Ovary (tissue), 9 donors: ENCODE results near the gene SEC14L2. TPM values are rescaled to one million over a fixed set of nuclear protein-coding genes. Genes with fewer than 3 reads are reported as not detected.

Experiments used
- DNase-seq, 5 donors: peaks; one replicate each; pipeline ENCODE4 v3.0.0-alpha.2; 2019 to 2020
- H3K27ac ChIP-seq, 2 donors: fragments of 200-600 bp; one replicate each; pipeline versions ENCODE4 v1.5.1 to v1.8.0; 2019 to 2022
- H3K27me3 ChIP-seq: fragments of 200-600 bp; one replicate; pipeline ENCODE4 v1.8.0; 2022
- H3K36me3 ChIP-seq: fragments of 200-600 bp; sonication (generic); one replicate; pipeline ENCODE4 v1.5.1; 2019
- H3K4me1 ChIP-seq: one replicate; pipeline ENCODE4 v1.8.1; 2013; ENCODE audit warnings: mild to moderate bottlenecking, moderate library complexity; ENCODE audit not compliant: insufficient read depth
- H3K4me3 ChIP-seq: fragments of 200-600 bp; sonication (generic); one replicate; pipeline ENCODE4 v1.5.1; 2017
- H3K9me3 ChIP-seq, 2 donors: fragments of 200-600 bp in 1 of 2; sonication (generic) in 1 of 2; one replicate each; pipeline versions ENCODE4 v1.5.1 to v1.8.1; 2013 to 2019; ENCODE audit warnings: mild to moderate bottlenecking in 1 of 2, moderate library complexity in 1 of 2
- CTCF ChIP-seq, 3 donors: fragments of 450-650 bp in 2 of 3; fragments of 200-600 bp in 1 of 3; IDR thresholded peaks; one replicate each; pipeline versions ENCODE4 v1.5.1 to v1.8.0; 2016 to 2022; ENCODE audit warnings: antibody characterized with exemption in 3 of 3, mild to moderate bottlenecking in 1 of 3
- EP300 ChIP-seq: sonication (generic); formaldehyde crosslinking; IDR thresholded peaks from one replicate; pipeline ENCODE4 v1.6.1; 2017; ENCODE audit warnings: antibody characterized with exemption
- POLR2A ChIP-seq: fragments of 450-650 bp; IDR thresholded peaks from one replicate; pipeline ENCODE4 v1.6.1; 2017; ENCODE audit warnings: antibody characterized with exemption, mild to moderate bottlenecking, moderate library complexity
- WGBS, 3 donors: extraction: QIAGEN DNeasy Blood & Tissue Kit in 1 of 3; methylation state at CpG; one replicate each; pipeline versions ENCODE4 v1.1.5 to v1.1.7; 2013 to 2017; 5-methylcytosine and 5-hydroxymethylcytosine counted together
- intact Hi-C, 4 donors: fragments of 100-400 bp; cut with DNase I; formaldehyde crosslinking; loops; one replicate each; pipeline versions ENCODE4 v1.11.0 to v1.15.1; 2022 to 2023
- polyA plus RNA-seq, 2 donors: library from polyadenylated mRNA; stranded (reverse); fragments of 200-250 nt in 1 of 2; fragments of 350-450 nt in 1 of 2; fragmentation: Illumina TruSeq in 1 of 2; extraction: RNeasy Lipid Tissue Mini Kit (QIAGEN cat#74804) in 1 of 2; gene quantifications; one replicate each; pipeline ENCODE4 v1.2.3, GENCODE V29; 2013 to 2014
- total RNA-seq, 7 donors: library from RNA; depleted of rRNA in 2 of 7; stranded (reverse); fragments of >200 nt in 2 of 7; fragmentation: NEBNext Ultra II Directional in 3 of 7; extraction: Animal tissue kit (Norgen Biotek cat#: 25700) in 3 of 7; gene quantifications; one replicate each; pipeline versions ENCODE4 v1.1.0 to v1.2.4, GENCODE V29; 2016 to 2023
- donor health status: DM: no; HTN: no; CAD: no; lungs with moderate emphysema.
- donor health status: DM: no; HTN: no; CAD: no.
- donor health status: Bipolar disorder and iron deficiency.
- donor health status: DM: yes; HTN: yes; CAD: no.
- donor health status: DM: no; HTN: no; CAD: no.
- donor health status: DM: yes; HTN: yes; CAD: no.

Gene SEC14L2
- total and polyA plus RNA-seq, 9 donors, result 2.5 to 14.3 (median 8.2) TPM

- Histone ChIP-seq H3K4me1 (peaks cover 2% of the 10 kb centered on the region), H3K27me3 (no peaks in the 10 kb centered on the region), H3K36me3 (no peaks in the 10 kb centered on the region), H3K4me3 (no peak overlapping the region), H3K27ac (no peak overlapping the region), H3K9me3 (no peaks in the 10 kb centered on the region)
- no peak for TF ChIP-seq POLR2A
- no peak for TF ChIP-seq EP300
- no peak for TF ChIP-seq CTCF (IDR thresholded peaks at IDR 0.05)
- intact Hi-C loops, result no loop called here
- 72 to 81% (median 77%) methylated on average over 6 of the region's 6 CpGs for WGBS, 3 donors
- no peak for DNase-seq
These were observed 7.5 kb downstream of the SEC14L2 start for GRCh38 chr22:30404307-30404706.

DNA sequence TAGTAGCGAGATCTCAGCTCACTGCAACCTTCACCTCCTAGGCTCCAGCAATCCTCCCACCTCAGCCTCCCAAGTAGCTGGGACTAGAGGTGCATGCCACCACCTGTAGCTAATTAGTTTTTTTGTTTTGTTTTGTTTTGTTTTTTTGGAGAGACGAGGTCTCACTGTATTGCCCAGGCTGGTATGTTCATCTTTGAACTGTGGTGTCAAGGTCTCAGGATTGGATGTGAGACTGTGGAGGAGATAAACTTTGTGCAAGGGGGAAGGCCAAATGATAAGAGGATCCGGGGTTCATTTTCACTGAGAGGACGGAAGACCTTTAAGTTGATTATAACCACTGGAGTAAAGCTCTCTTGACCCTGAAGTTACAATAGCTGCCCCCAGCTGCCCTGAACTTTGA lies 8.9 kb downstream of the SEC14L2 start:
- intact Hi-C loops, result no loop called here
- no peak for DNase-seq
- WGBS, 3 donors, result 42 to 67% (median 56%) methylated on average over 4 of the region's 4 CpGs

GRCh38 chr22:30406400-30406799 lies 9.6 kb downstream of the SEC14L2 start:
- Histone ChIP-seq H3K27me3 (no peaks in the 10 kb centered on the region), H3K4me1 (peaks cover 2% of the 10 kb centered on the region), H3K27ac (no peak overlapping the region), H3K36me3 (no peaks in the 10 kb centered on the region), H3K9me3 (no peaks in the 10 kb centered on the region), H3K4me3 (no peak overlapping the region)
- intact Hi-C loops, result no loop called here
- no peak for DNase-seq
- no peak for TF ChIP-seq EP300
- no peak for TF ChIP-seq POLR2A
- TF ChIP-seq CTCF (IDR thresholded peaks at IDR 0.05), result no peak
- 79 to 94% (median 91%) methylated on average over 6 of the region's 6 CpGs for WGBS, 3 donors

More for the DNA sequence above, 8.9 kb downstream of the SEC14L2 start:
- Histone ChIP-seq H3K4me3 (no peak overlapping the region), H3K27ac (no peak overlapping the region), H3K36me3 (no peaks in the 10 kb centered on the region), H3K9me3 (no peaks in the 10 kb centered on the region), H3K27me3 (no peaks in the 10 kb centered on the region), H3K4me1 (peaks cover 2% of the 10 kb centered on the region)
- TF ChIP-seq EP300 (no peak), POLR2A (no peak), CTCF (IDR thresholded peaks at IDR 0.05) (no peak)

- Histone ChIP-seq H3K36me3 (no peaks in the 10 kb centered on the region), H3K4me3 (no peak overlapping the region), H3K27me3 (no peaks in the 10 kb centered on the region), H3K9me3 (no peaks in the 10 kb centered on the region), H3K27ac (no peak overlapping the region), H3K4me1 (no peaks in the 10 kb centered on the region)
- intact Hi-C loops, result no loop called here
- 80 to 86% (median 83%) methylated on average over 13 of the region's 13 CpGs for WGBS, 3 donors
- DNase-seq, result no peak
- TF ChIP-seq CTCF (IDR thresholded peaks at IDR 0.05), result no peak
- TF ChIP-seq EP300, result no peak
- no peak for TF ChIP-seq POLR2A
These were observed 11.7 kb downstream of the SEC14L2 start for GRCh38 chr22:30408388-30409102.
